Measurements from ENCODE around the gene ARF6.

The ARF6 gene

GRCh38 chr14:49945448-49946319 lies 52.8 kb downstream of the ARF6 start:
- DNase-seq, result no peak

Data from NCI-H1436 treated with DMSO at 0.1 percent for 48 hours (cell line).